Measurements from ENCODE around the gene UNC13A.

Gene UNC13A

DNA sequence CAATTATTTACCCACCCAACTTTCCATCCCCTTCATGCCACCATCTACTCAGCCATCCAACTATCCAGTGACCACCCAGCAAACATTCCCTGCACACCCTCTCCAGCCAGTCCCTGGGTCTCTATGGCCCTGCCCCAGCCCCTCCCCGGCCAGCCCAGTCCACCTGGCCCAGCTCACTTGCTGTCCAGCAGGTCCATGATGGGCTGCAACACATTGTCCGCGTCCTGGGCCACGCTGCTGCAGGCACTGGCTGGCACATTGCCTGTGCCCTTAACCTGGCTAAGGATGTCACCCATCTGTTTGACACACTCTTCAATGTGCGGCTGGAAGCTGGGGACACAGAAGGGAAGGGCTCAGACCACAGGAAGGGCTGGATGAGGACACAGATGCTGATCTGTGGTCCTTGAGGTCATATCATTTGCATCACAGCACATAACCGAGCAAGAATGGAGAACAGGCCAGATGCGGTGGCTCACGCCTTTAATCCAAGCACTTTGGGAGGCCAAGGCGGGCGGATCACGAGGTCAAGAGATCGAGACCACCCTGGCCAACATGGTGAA lies 61.6 kb downstream of the UNC13A start:
- no peak for DNase-seq (ENCODE audit: low spot score)

DNA sequence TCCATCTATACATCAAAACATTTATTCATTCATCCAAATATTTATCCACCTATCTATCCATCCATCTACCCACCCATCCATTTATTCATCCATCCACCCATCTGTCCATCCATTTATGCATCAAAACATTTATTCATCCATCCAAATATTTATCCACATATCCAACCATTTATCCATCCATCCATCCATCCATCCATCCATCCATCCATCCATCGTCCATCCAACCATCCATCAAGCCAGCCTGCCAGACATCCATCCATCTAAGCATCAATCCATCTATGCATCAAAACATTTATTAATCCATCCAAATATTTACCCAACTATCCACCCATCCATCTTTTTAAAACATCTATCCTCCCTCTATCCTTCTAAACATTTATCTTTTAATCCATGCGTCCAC lies 62.2 kb downstream of the UNC13A start:
- DNase-seq (ENCODE audit: low spot score) = no peak

- DNase-seq (ENCODE audit: low spot score) = no peak
Observed at GRCh38 chr19:17625043-17625442, 63.1 kb downstream of the UNC13A start.

DNA sequence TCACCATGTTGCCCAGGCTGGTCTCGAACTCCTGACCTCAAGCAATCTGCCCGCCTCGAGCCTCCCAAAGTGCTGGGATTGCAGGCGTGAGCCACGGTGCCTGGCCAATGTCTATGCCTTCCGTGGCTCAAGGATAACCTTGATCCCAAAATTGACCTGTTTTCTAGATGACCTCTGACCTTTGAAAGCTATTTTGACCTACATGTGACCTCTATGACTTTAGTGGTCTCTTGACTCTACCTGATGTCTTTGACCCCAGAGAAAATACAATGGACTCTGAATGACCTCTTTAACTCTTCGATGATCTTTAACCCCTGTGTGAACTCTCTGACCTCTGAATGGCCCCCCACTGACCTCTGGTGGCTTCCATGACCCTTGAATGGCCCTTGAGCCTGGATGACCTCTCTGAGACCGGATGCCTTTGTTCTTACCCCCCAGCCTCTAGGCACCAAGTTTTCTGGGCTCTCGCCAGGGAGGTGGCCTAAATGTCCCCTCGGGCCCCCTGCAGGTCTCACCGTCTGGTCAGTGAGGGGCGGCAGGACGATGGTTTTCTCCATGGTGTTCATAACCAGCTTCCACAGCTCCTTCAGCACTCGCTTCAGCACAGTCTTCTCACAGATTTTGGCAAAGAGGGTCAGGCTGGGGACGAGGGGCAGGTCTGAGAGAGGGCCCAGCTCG lies 63.7 kb downstream of the UNC13A start:
- DNase-seq (ENCODE audit: low spot score) = no peak

DNA sequence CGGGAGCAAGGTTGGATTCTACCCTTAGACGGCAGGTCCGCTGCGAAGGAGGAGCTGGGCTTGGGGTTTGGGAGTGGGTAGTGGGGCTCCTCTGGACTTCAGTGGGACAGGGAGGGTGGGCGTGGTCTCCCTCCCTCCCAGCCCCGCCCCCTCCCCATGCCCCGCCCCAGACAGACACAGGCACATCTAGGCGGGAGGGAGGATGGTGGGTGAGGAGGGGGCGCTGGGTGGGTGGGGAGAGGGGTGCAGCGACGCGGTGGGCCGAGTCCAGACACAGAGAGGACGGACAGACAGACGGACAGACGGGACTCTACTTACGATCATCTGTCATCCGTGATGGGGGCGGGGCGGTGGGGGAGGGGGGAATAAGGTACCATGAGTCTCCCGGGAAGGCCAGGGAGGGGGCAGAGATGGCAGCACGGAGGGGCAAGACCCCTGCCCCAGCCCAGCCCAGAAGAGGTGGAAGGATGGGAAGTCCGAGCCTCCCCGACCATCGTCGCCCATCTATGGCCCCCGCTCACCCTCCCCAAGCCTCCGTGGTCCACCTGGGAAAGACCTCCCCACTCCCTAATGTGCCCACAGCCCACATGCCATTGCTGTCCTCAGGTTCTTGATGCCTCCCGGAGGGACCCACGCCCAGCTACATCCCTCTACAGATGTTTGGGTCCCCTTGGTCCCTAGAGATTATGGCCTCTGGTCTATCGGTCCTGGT lies 64.8 kb downstream of the UNC13A start:
- DNase-seq (ENCODE audit: low spot score) = peak; percentile 57

DNA sequence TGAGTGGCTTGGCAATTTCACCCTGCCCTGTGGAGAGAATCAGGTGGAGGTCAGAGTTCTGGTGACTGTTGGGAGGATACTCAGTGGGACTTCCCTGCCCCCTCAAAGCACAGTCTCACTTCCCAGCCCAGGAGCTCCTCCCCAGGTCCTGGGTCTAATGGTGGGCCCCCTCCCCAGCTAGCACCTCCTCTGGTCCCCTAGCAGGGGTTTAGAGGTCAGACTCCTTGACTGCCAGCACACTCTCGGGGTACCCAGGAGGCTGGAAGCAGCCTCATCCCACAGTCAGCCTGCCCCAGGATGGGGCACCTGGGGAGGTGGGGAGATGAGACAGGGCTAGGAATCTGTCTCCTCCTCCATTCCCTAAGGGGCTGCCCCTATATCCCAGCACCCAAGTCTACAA lies 67.5 kb downstream of the UNC13A start:
- no peak for DNase-seq (ENCODE audit: low spot score)

DNA sequence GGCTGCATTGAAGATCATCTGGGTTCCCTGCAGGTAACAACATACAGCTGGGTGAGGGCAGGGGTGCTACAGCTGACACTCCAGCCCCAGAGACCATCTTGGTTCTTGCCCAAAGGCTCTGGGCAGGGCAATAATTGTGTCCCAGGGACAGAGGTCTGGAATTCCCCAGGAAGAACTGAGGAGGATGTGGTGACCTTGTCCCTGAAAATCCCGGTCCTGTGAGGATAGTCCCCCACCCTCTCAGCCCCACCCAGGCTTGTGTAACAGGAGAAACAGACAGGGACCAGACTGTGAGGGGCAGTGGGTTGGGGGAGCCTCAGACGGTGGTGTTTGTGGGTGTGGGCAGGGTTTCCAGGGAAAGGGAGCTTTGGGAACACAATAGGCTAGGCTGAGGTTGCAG lies 69.2 kb downstream of the UNC13A start:
- DNase-seq (ENCODE audit: low spot score) = no peak

DNA sequence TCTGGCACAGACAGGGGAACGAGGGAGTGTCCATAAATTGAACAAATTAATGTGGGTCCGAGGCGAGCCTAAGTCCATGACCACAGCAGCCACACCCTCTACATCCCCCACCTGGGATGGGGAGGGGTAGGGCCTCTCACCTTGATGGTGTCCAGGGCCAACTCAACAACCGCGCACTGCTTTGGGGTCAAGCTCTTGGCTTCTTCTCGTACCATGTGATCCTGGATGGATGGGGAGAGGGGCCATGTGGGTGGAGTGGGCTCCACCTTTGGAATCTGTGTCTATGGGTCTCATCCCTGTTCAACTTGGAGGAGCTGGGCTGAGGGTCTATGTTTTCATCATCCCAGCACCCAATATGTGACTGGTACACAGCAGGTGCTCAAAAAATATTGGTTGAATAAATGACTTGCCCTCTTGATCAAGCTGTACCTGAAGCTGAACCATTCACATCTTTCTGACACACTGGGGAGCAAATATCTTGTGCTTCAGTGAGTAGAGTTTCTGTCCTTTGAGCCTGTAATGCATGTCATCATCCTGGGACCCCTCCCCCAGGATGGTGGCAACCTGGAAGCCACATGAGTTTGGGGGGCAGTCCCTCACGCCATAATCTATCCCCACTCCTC lies 69.8 kb downstream of the UNC13A start:
- no peak for DNase-seq (ENCODE audit: low spot score)

- no peak for DNase-seq (ENCODE audit: low spot score)
Observed at GRCh38 chr19:17617807-17618192, 70.4 kb downstream of the UNC13A start.

GRCh38 chr19:17616961-17617806 lies 71.0 kb downstream of the UNC13A start:
- peak; percentile 82 for DNase-seq (ENCODE audit: low spot score)

GRCh38 chr19:17616686-17616960 lies 71.5 kb downstream of the UNC13A start:
- DNase-seq (ENCODE audit: low spot score) = no peak

- peak; percentile 62 for DNase-seq (ENCODE audit: low spot score)
Observed at GRCh38 chr19:17615889-17616685, 72.1 kb downstream of the UNC13A start.

DNA sequence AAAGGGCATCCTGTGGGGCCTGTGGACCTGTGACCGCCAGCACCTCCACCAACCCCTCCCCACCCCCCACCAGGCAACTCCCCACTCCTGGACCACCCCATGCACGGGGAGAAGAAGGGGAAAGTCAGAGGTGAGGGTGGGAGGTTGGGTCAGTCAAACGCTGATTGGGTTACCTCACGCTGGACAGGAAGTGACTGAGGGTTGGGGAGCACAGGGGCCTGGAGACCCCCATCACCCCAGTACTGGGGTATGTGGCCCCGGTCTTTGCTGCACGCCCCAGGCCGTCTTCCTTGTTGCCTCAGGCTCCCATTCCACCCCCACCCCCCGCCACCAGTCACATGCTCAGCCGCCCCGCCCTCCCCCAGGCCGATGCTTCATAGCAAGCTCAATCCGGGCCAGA lies 73.7 kb downstream of the UNC13A start:
- no peak for DNase-seq (ENCODE audit: low spot score)

DNA sequence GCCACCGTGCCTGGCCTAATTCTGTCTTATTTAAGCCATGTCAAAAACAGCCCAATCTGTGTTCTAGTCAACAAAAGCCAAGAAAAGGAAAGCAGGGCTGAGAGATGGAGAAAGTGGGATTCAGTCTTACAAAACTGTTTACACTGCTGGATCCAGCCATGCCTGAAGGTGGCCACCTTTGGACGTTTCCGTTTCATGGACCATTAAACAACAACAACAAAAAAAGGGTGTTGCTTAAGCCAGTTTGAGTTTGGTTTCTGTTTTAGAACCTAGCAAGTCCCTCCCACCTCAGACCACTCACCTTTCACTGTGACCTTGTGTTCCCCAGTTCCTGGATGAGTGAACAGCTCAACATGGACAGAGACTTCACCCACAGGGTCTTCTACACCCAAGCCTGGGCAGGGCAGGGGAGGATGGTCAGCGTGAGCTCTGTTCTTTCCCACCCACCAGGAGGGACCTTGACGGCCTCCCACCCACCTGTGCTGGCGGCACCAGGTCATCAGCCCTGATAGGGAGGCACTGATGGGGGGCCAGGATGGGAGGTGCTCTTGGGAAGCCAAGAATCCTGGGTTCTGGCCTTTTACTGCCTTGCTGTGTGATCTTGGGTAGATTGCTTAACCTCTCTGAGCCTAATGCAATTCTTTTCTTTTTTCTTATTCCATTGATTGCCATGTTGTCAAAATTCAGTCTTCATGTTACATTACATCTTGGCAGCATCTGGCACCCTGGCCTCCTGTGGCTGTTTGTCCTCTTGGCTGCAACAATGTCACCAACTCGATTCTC lies 76.5 kb downstream of the UNC13A start:
- DNase-seq (ENCODE audit: low spot score) = no peak

DNA sequence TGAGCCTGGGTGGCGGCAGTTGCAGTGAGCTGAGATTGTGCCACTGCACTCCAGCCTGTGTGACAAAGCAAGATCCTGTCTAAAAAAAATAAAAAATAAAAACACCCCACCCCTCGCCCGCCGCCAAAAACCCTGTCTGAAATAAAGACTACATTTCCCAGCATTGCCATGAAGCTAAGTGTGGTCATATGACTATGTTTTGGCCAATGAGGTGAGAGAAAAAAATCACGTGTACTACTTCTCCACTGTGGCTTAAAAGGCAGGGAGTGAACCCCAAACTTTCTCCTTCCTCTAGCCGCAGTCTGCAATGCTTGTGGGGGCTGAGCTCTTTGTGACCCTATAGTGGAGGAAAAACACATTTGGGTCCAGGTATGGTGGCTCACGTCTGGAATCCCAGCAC lies 77.8 kb downstream of the UNC13A start:
- DNase-seq (ENCODE audit: low spot score) = peak; percentile 72

GRCh38 chr19:17607936-17608335 lies 80.2 kb downstream of the UNC13A start:
- DNase-seq (ENCODE audit: low spot score) = no peak

GRCh38 chr19:17606590-17607185 lies 81.5 kb downstream of the UNC13A start:
- DNase-seq (ENCODE audit: low spot score) = no peak

- DNase-seq (ENCODE audit: low spot score) = peak; percentile 94
Observed at GRCh38 chr19:17605761-17606589, 82.2 kb downstream of the UNC13A start.

- DNase-seq (ENCODE audit: low spot score) = no peak
Observed at GRCh38 chr19:17605117-17605516, 83.0 kb downstream of the UNC13A start.

Data from iPS-NIHi11 (cell line).